GM19438 (cell line): ENCODE measurements around the gene PIAS4.

ENCODE experiments used
- ATAC-seq: cut with Tn5 transposase; IDR thresholded peaks from one replicate; pipeline ENCODE4 v1.9.1; 2021; ENCODE audit warnings: low read depth; ENCODE audit not compliant: unreplicated experiment

Gene PIAS4

GRCh38 chr19:4036576-4037300, 29.2 kb downstream of the PIAS4 start:
- no peak for ATAC-seq

DNA sequence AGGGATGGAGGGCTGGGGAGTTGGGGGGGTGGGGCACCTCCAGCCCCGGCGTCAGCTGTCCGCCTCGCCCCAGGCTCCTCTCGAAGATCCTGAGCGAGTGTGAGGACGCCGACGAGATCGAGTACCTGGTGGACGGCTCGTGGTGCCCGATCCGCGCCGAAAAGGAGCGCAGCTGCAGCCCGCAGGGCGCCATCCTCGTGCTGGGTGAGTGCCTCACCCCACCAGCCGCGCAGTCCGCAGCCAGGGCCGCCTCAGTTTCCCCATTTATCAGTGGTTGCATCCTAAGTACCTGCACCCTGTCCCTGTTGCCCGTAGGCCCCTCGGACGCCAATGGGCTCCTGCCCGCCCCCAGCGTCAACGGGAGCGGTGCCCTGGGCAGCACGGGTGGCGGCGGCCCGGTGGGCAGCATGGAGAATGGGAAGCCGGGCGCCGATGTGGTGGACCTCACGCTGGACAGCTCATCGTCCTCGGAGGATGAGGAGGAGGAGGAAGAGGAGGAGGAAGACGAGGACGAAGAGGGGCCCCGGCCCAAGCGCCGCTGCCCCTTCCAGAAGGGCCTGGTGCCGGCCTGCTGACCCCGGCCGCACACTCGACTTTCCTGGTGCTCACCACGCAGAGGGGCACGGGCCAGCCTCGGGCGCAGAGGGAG, 29.9 kb downstream of the PIAS4 start:
- ATAC-seq, result no peak

DNA sequence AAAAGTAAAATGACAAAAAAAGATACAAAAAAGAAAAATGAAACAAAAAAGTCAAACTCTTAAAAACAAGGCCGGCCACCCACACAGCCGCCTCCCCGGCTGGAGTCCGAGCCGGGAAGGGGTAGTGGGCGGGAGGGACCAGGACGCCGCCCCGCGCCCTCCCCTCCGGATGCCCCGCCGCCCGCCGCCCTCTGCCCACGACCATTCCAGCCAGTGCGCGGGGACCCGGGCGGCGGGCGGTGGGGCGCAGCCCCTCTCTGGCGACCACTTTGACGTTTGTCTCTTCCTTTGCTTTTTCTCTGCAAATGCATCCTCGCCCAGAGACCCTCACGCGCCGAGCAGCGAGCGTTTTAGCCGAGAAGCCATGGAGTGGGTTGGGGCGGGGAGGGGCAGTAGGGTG, 30.5 kb downstream of the PIAS4 start:
- ATAC-seq, result no peak

- no peak for ATAC-seq
These were observed 31.3 kb downstream of the PIAS4 start for GRCh38 chr19:4038661-4039423.

DNA sequence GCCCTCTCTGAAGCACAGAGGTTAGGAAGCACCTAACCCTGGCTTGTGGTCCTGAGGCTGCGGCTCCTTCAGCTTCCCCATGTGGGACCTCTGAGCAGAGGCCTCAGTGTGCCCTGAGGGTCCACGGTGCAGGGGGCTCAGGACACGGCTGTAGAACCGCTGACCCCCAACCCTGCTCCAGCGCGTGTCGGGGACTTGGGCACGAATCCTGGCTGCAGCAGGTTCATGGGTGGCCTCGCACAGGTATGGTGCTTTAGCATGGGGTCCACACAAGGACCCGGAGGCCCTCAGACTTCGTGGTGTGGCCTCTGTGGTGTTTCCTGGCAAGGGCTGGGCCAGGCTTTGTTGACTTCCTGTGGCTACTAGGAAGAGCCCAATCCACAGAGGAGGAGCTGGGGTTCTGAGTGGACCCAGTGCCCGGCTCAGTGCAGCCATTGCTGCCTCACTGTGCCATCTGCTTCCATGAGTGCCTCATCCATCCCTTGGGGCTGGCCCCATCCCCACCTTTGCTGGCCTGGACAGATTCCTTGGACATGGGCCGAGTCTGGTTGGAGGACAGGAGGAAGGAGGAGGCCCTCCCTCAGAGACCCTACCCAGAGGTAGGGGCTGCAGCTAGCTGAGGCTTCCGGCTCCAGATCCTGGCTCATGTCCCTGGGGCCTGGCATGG, 34.7 kb downstream of the PIAS4 start:
- ATAC-seq, result no peak

DNA sequence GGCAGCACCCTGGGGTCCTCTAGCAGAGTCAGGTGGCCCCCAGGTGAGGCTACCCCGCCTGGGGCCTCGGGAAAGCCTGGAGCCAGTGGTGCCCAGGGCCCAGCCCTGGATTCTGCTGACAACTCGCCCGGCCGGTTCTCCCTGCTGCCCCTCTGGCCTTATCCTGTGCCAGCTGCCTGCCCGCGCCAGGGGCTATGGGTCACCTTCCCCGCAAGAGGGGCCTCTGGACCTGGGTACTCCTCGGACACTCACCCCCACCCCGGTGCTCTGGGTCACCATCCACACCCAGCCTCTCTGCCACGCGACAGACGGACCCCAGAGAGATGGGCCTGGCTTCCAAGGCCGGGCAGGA, 35.2 kb downstream of the PIAS4 start:
- ATAC-seq, result no peak

DNA sequence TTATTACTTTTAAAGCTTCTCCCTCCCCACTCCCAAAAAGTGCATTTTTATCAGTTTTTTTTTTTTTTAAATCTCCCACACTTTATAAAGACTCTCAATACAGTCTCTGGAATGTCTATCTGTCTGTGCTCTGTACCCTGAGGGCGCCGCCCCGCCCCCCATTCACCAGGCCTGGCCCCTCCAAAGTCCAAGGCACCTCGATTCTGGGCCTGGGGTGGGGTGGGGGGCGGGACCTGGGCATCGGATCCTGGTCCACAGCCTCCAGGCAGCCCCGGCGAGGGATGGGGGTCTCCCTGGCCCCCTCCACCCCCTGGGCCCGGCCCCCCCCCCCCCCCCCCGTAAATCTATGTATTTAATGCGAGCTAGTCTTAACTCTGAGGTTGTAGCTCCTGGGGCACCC, 35.9 kb downstream of the PIAS4 start:
- no peak for ATAC-seq

DNA sequence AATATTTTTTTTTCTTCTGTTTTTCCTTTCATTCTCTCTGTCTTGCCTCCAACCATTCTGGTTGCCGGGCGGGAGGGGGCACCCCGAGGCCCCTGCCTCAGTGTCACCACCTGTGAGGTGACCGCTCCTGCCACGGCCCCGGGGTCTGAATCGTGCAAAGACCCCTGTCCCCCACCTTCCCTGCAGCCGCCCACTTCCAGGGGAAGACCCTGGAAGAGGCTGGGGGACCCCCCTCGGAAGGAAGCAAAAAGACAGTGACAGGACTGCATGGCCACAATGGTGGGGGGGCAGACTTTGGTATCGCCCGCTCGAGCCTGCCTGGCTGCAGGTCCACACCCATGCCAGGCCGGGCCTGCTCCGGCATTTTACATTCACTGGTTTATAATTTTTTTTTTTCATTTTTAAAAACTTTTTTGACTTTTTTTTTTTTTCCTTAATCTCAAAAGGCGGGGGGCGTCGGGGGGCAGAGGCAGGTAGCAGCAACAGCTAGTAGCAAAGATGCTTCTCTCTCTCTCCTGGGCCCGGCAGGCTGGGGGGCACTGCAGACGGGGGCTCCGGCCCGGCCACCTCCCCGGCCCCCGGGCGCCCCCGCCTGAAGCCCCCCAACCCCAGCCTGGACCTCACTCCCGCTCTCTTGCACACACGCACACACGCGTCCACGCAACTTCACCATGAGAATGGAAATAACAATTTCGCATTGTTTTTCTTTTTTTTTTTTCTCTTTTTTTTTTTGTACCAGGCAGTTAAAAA, 36.6 kb downstream of the PIAS4 start:
- ATAC-seq, result no peak

DNA sequence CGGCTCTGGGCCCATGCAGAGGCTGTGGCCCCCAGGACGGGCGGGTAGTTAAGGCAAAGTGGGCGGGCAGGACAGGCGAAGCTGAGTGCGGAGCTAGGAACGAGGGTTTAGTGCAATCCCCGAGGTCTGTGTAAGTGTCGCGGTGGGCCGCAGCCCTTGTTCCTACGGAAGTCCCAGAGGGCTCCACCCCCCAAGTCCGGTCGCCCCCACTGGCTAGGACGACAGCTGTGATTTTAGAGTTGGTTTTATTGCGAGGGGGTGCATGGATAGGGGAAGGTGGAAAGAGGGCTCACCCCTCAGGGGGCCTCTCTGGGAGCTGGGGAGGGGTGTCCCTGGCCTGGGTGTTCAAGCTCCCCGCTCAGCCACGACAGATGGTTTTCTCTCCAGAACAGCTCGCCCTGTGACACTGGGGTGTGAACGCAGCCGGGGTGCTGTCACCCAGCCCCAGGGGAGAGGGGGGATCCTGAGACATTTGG, 37.5 kb downstream of the PIAS4 start:
- no peak for ATAC-seq

DNA sequence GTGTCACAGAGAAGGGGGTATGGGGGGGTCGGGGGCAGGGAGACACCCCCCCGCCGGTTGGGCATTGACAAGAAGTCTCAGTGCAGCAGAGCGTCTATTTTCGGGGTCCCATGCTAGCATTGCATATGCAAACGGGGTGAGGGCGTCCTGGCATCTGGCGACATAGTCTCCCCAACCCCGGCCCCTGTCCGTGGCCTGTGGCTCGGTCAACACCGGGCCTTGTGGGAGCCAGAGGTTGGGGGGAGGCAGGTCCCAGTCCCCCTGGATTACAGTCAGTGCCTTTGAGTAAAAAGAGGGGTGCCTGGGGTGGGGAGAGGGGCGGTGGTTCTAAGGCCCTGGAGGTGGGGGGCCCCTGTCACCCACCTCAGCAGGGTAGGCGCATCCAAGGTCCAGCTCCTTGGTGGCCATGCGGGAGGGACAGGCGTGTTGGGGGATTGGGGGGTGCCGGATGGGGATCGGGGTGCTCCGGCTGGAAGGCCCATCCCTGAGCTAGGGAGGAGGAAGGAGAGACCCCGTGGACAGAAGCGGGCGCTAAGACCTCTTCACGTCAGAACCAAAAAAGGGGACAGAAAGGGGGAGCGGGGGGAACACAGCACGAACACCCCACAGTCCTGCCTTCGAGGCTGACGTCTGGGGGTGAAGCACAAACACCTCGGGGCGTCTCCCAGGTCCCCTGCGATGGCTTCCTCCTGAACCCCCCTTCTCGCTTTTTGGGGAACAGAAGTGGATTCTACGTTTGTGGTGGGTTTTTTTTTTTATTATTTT, 38.2 kb downstream of the PIAS4 start:
- no peak for ATAC-seq

- ATAC-seq, result no peak
These were observed 38.8 kb downstream of the PIAS4 start for GRCh38 chr19:4046362-4046691.

DNA sequence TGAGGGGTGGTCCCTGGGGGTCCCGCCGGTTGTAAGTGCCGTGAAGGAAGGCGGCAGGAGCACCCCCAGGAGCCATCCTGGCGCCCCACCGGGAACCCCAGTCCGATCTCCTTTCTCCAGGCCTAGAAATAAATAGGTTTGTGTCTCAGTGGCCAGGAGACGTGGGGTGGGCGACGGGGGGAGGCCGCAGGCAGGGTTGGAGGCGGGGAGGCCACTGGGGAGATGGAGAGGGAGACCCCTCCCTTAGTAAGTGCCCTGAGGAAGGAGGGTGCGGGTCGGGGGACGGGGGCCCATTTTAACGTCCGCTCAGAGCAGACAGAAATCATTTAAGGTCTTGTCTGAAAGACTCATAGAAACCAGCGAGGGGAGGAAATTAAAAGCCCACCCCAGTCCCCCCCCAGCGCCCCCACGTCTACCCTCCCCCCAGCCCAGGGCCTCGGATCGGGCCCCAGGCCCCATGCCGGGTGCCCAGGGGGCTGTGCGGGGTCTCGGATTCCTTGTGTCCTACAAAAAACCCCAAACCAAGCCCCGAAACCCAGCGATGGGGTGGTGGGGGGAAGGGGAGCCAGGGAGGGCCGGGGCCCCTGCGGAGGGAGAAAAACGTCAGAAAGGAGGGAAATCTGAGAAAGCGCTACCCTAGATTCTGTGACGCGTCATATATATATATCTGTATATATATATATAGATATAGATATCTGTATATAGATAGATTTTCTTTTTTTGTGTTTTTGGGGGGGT, 39.6 kb downstream of the PIAS4 start:
- ATAC-seq, result no peak

GRCh38 chr19:4049432-4049831, 41.9 kb downstream of the PIAS4 start:
- no peak for ATAC-seq

GRCh38 chr19:4051175-4052101, 43.9 kb downstream of the PIAS4 start:
- no peak for ATAC-seq

DNA sequence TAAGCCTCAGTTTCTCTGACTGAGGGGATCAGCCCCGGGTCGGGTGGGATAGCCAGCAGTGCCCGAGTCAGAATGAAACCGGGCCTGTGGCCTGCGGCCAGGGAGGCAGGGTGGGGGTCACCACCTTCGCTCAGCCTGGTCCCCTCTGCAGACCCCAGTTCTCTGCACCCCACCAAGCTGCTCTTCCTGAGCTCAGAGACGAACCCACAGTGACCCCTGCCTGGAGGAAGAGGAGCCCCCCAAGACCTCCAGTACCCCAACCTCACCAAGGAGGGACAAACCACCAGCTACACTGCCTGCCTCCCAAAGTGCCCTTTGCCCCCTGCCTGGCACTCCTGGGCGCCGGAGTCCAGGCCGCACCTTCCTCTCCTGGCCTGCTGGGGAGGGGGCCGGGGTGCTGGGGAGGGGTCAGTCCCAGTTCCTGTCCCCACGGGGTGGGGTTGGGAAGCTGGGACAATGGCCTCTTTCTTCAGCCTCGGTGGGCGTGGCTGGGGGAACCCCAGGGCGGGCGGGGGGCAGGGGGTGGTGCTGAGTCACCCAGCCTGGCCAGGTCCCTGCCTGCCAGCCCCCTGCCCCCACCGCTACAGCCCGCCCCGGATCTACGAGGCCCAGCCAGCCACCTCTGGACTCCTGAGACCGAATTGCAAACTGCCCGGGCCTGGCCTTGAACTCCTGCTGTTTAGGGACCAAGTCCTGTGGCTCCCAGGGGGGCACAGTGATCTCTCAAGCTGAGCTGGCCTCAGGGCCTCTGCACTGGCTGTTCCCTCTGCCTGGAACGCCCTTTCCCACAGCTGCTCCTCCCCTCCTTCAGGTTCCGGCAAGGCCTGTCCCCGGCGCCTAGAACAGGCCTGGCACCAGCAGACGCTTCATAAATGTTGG, 44.8 kb downstream of the PIAS4 start:
- ATAC-seq, result no peak

- no peak for ATAC-seq
These were observed 45.5 kb downstream of the PIAS4 start for GRCh38 chr19:4052993-4053422.
